WTC11 (cell line): ENCODE data around the gene ZNF525. TPM values are rescaled to one million over a fixed set of nuclear protein-coding genes. Genes with fewer than 3 reads are reported as not detected.

Experiments
- ATAC-seq: fragments of 200-7000 bp; cut with Tn5 transposase; 2 replicates; pipeline ENCODE4 v1.10.0; 2021; ENCODE audit warnings: mild to moderate bottlenecking, moderate library complexity
- CTCF ChIA-PET: fragments of 300-600 bp; sonication (Branson Sonifier 250); formaldehyde crosslinking; loops from one replicate; lab custom pipeline; 2021; ENCODE audit warnings: antibody characterized with exemption; lab: Charles Lee
- POLR2A ChIA-PET: fragments of 350-600 bp; sonication (Branson Sonifier 250); formaldehyde crosslinking; loops from one replicate; lab custom pipeline; 2021; ENCODE audit warnings: antibody characterized with exemption; lab: Charles Lee
- DNase-seq: peaks from one replicate; pipeline ENCODE4 v3.0.0; 2021; ENCODE audit warnings: low spot score
- H3K27ac Mint-ChIP-seq: 2 replicates; pipeline ENCODE4 v1.8.0; 2021; ENCODE audit warnings: mixed read lengths
- H3K27me3 Mint-ChIP-seq: 2 replicates; pipeline ENCODE4 v1.8.0; 2021; ENCODE audit warnings: low read depth, mild to moderate bottlenecking, moderate library complexity, mixed read lengths
- H3K36me3 Mint-ChIP-seq: 2 replicates; pipeline ENCODE4 v1.8.0; 2021; ENCODE audit warnings: mixed read lengths
- H3K4me1 Mint-ChIP-seq: 2 replicates; pipeline ENCODE4 v1.8.0; 2022; ENCODE audit warnings: mixed read lengths
- H3K4me3 Mint-ChIP-seq: 2 replicates; pipeline ENCODE4 v1.8.0; 2021; ENCODE audit warnings: mild to moderate bottlenecking, moderate library complexity, mixed read lengths
- H3K9me3 Mint-ChIP-seq: 2 replicates; pipeline ENCODE4 v1.8.0; 2021; ENCODE audit warnings: mixed read lengths
- ATF1 ChIP-seq: sonication (generic); formaldehyde crosslinking; IDR thresholded peaks from 2 replicates; pipeline ENCODE4 v1.8.1; 2023; ENCODE audit warnings: mild to moderate bottlenecking, moderate library complexity, missing genetic modification reagents
- FOXP1 ChIP-seq: sonication (generic); formaldehyde crosslinking; IDR thresholded peaks from 2 replicates; pipeline ENCODE4 v1.8.0; 2022; ENCODE audit warnings: missing genetic modification reagents, mild to moderate bottlenecking, moderate library complexity, borderline replicate concordance
- GRHL2 ChIP-seq: fragments of 250-450 bp; sonication (Bioruptor Pico); IDR thresholded peaks from 2 replicates; pipeline ENCODE4 v1.8.0; 2022; ENCODE audit warnings: mild to moderate bottlenecking, moderate library complexity; ENCODE audit not compliant: insufficient replicate concordance, severe bottlenecking
- HMGA2 ChIP-seq: fragments of 250-450 bp; sonication (Bioruptor Pico); IDR thresholded peaks from 2 replicates; pipeline ENCODE4 v1.4.0; 2021; ENCODE audit warnings: mild to moderate bottlenecking, moderate library complexity
- NFATC4 ChIP-seq: fragments of 250-450 bp; sonication (Bioruptor Pico); IDR thresholded peaks from 2 replicates; pipeline ENCODE4 v1.9.0; 2021; ENCODE audit warnings: mild to moderate bottlenecking
- NFYB ChIP-seq: sonication (generic); formaldehyde crosslinking; conservative IDR thresholded peaks from 2 replicates; pipeline ENCODE4 v1.8.0; 2022; ENCODE audit warnings: low read depth, missing genetic modification reagents
- PRRX2 ChIP-seq: fragments of 250-450 bp; sonication (Bioruptor Pico); IDR thresholded peaks from 2 replicates; pipeline ENCODE4 v1.8.0; 2021; ENCODE audit warnings: mild to moderate bottlenecking
- TEAD4 ChIP-seq: sonication (generic); formaldehyde crosslinking; IDR thresholded peaks from 2 replicates; pipeline ENCODE4 v1.8.0; 2022; ENCODE audit warnings: mild to moderate bottlenecking, missing genetic modification reagents
- total RNA-seq: library from RNA; stranded (reverse); gene quantifications from 3 replicates; pipeline ENCODE4 v1.2.3, GENCODE V29; 2021
- TF ChIP-seq, protein P1 (sequence below): sonication (generic); formaldehyde crosslinking; conservative IDR thresholded peaks from 2 replicates; pipeline ENCODE4 v1.8.1; 2023; ENCODE audit warnings: mild to moderate bottlenecking, low read depth, missing genetic modification reagents, moderate library complexity
- TF ChIP-seq, protein P2 (sequence below): sonication (generic); formaldehyde crosslinking; IDR thresholded peaks from 2 replicates; pipeline ENCODE4 v1.8.0; 2022; ENCODE audit warnings: mild to moderate bottlenecking, missing genetic modification reagents
- TF ChIP-seq, protein P3 (sequence below): sonication (generic); formaldehyde crosslinking; IDR thresholded peaks from 2 replicates; pipeline ENCODE4 v1.8.1; 2023; ENCODE audit warnings: mild to moderate bottlenecking, moderate library complexity, missing genetic modification reagents
- TF ChIP-seq, protein P4 (sequence below): sonication (generic); formaldehyde crosslinking; IDR thresholded peaks from 2 replicates; pipeline ENCODE4 v1.8.1; 2023; ENCODE audit warnings: mild to moderate bottlenecking, missing genetic modification reagents, moderate library complexity
- TF ChIP-seq, protein P5 (sequence below): fragments of 250-450 bp; sonication (Bioruptor Pico); IDR thresholded peaks from 2 replicates; pipeline ENCODE4 v1.9.0; 2021; ENCODE audit warnings: mild to moderate bottlenecking
- TF ChIP-seq, protein P6 (sequence below): fragments of 250-450 bp; sonication (Bioruptor Pico); IDR thresholded peaks from 2 replicates; pipeline ENCODE4 v1.8.0; 2021; ENCODE audit warnings: mild to moderate bottlenecking

The ZNF525 gene
- total RNA-seq, 1 experiment from 2014 or later: 59.7 TPM

DNA sequence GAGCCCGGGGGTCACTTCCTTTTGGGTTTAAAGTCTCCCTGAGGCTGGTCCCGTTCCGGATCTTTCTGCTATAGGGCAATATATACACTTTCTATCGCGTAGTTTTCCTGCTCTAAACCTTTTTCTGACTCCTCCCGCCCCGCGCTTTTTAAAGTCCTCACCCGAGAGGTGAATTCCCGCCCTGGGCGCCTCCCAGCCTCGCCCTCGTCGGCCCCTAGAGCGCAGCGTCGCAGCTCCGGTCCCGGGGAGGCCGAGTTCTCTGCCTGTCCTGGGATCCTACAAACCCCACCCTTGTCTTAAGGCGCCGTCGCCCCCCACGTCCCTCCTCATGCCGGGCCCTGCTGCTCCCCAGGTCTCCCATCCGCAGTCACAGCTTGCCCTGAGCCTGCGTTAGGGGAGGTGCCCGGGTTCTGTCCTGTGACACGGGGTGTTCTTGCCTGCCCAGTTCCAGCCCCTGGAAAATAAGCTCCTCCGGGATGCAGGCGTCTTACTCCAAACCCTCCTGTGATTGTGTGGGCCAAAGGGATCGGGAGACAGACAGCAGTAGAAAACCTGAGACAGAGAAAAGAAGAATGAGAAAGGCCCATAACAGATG, 491 bp downstream of the ZNF525 start:
- TF ChIP-seq, protein P1, sequence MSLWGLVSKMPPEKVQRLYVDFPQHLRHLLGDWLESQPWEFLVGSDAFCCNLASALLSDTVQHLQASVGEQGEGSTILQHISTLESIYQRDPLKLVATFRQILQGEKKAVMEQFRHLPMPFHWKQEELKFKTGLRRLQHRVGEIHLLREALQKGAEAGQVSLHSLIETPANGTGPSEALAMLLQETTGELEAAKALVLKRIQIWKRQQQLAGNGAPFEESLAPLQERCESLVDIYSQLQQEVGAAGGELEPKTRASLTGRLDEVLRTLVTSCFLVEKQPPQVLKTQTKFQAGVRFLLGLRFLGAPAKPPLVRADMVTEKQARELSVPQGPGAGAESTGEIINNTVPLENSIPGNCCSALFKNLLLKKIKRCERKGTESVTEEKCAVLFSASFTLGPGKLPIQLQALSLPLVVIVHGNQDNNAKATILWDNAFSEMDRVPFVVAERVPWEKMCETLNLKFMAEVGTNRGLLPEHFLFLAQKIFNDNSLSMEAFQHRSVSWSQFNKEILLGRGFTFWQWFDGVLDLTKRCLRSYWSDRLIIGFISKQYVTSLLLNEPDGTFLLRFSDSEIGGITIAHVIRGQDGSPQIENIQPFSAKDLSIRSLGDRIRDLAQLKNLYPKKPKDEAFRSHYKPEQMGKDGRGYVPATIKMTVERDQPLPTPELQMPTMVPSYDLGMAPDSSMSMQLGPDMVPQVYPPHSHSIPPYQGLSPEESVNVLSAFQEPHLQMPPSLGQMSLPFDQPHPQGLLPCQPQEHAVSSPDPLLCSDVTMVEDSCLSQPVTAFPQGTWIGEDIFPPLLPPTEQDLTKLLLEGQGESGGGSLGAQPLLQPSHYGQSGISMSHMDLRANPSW: no peak
- TF ChIP-seq, protein P2, sequence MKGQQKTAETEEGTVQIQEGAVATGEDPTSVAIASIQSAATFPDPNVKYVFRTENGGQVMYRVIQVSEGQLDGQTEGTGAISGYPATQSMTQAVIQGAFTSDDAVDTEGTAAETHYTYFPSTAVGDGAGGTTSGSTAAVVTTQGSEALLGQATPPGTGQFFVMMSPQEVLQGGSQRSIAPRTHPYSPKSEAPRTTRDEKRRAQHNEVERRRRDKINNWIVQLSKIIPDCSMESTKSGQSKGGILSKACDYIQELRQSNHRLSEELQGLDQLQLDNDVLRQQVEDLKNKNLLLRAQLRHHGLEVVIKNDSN (CRISPR knock-in tag): no peak
- TF ChIP-seq, protein P3, sequence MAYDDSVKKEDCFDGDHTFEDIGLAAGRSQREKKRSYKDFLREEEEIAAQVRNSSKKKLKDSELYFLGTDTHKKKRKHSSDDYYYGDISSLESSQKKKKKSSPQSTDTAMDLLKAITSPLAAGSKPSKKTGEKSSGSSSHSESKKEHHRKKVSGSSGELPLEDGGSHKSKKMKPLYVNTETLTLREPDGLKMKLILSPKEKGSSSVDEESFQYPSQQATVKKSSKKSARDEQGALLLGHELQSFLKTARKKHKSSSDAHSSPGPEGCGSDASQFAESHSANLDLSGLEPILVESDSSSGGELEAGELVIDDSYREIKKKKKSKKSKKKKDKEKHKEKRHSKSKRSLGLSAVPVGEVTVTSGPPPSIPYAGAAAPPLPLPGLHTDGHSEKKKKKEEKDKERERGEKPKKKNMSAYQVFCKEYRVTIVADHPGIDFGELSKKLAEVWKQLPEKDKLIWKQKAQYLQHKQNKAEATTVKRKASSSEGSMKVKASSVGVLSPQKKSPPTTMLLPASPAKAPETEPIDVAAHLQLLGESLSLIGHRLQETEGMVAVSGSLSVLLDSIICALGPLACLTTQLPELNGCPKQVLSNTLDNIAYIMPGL (CRISPR knock-in tag): no peak
- TF ChIP-seq, protein P4, sequence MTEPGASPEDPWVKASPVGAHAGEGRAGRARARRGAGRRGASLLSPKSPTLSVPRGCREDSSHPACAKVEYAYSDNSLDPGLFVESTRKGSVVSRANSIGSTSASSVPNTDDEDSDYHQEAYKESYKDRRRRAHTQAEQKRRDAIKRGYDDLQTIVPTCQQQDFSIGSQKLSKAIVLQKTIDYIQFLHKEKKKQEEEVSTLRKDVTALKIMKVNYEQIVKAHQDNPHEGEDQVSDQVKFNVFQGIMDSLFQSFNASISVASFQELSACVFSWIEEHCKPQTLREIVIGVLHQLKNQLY (CRISPR knock-in tag): no peak
- TF ChIP-seq NFYB (CRISPR knock-in tag): no peak
- TF ChIP-seq, protein P5, sequence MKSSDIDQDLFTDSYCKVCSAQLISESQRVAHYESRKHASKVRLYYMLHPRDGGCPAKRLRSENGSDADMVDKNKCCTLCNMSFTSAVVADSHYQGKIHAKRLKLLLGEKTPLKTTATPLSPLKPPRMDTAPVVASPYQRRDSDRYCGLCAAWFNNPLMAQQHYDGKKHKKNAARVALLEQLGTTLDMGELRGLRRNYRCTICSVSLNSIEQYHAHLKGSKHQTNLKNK (CRISPR knock-in tag): no peak
- no peak for TF ChIP-seq TEAD4 (CRISPR knock-in tag)
- no peak for TF ChIP-seq PRRX2 (CRISPR knock-in tag)
- H3K9me3 Mint-ChIP-seq: no peaks in the 10 kb centered on the region
- DNase-seq (peak; percentile 42), ATAC-seq (peak; percentile 40)
- H3K36me3 Mint-ChIP-seq: peaks cover 3% of the 10 kb centered on the region
- peak overlapping the region; percentile 93 for H3K4me3 Mint-ChIP-seq
- peak overlapping the region; percentile 72 for H3K27ac Mint-ChIP-seq
- H3K4me1 Mint-ChIP-seq: peaks cover 53% of the 10 kb centered on the region
- peaks cover 16% of the 10 kb centered on the region; the same call in 1 of the 2 replicates for H3K27me3 Mint-ChIP-seq
- ChIA-PET CTCF (interaction anchor here (1.0 to 2.1 kb wide), 5 partner anchors 28 to 170 kb away, joined by 3 to 11 read pairs (median 7); partner anchors contain the start of gene ZNF765), POLR2A (interaction anchor here (0.6 to 1.1 kb wide), 2 partner anchors 29 to 33 kb away, joined by 3 to 5 read pairs; partner anchors contain the start of gene ZNF765)

DNA sequence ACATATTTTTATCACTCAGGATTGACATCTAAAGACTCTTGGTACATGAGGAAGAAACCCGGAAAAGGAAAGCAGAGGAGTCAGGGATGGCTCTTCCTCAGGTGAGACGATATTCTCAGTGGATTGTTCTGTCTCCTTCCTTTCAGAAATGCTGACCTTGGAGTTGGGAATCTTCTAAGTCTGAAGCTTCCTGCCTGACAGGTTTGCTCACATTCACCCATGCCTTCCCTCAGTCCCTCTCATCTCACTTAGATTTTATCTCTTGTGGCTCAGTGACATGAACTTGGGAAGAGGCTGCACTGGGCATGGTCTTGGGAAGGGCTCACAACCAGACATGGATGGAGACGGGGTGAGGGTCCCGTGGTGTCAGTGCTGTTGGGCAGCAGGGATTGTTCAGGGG, 6.7 kb downstream of the ZNF525 start:
- Mint-ChIP-seq H3K4me1 (peaks cover 77% of the 10 kb centered on the region), H3K4me3 (no peak overlapping the region), H3K9me3 (no peaks in the 10 kb centered on the region), H3K36me3 (peaks cover 45% of the 10 kb centered on the region), H3K27me3 (no peaks in the 10 kb centered on the region), H3K27ac (peak overlapping the region; percentile 61)
- CTCF ChIA-PET: no interaction called here
- DNase-seq (no peak), ATAC-seq (no peak)
- POLR2A ChIA-PET: no interaction called here
- TF ChIP-seq HMGA2 (CRISPR knock-in tag): no peak
- no peak for TF ChIP-seq FOXP1 (CRISPR knock-in tag)
- TF ChIP-seq, protein P6, sequence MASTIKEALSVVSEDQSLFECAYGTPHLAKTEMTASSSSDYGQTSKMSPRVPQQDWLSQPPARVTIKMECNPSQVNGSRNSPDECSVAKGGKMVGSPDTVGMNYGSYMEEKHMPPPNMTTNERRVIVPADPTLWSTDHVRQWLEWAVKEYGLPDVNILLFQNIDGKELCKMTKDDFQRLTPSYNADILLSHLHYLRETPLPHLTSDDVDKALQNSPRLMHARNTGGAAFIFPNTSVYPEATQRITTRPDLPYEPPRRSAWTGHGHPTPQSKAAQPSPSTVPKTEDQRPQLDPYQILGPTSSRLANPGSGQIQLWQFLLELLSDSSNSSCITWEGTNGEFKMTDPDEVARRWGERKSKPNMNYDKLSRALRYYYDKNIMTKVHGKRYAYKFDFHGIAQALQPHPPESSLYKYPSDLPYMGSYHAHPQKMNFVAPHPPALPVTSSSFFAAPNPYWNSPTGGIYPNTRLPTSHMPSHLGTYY (CRISPR knock-in tag): no peak
- TF ChIP-seq ATF1: no peak
- TF ChIP-seq, protein P4 (CRISPR knock-in tag): no peak
- no peak for TF ChIP-seq NFATC4
- no peak for TF ChIP-seq GRHL2
